HCT116 (cell line): ENCODE measurements around the gene FITM1.

Experiments
- EZH2 ChIP-seq: fragments of 200-600 bp; sonication (generic); IDR thresholded peaks from 2 replicates; pipeline ENCODE4 v1.6.1; 2017; ENCODE audit warnings: antibody characterized with exemption, mixed run types
- EZH2phosphoT487 ChIP-seq: fragments of 200-600 bp; IDR thresholded peaks from 2 replicates; pipeline ENCODE4 v1.6.1; 2018; ENCODE audit warnings: antibody characterized with exemption, borderline replicate concordance
- POLR2A ChIP-seq: IDR thresholded peaks from 2 replicates; pipeline ENCODE4 v1.7.0; 2011; ENCODE audit warnings: borderline replicate concordance; ENCODE audit not compliant: insufficient read depth, insufficient read length; ENCODE audit errors: extremely low read depth
- POLR2AphosphoS5 ChIP-seq: IDR thresholded peaks from 2 replicates; pipeline ENCODE4 v1.6.1; 2011; ENCODE audit warnings: mild to moderate bottlenecking, low read depth, low read length, moderate library complexity
- RAD21 ChIP-seq: IDR thresholded peaks from 2 replicates; pipeline ENCODE4 v1.6.1; 2012; ENCODE audit warnings: low read depth, mild to moderate bottlenecking
- TCF7L2 ChIP-seq: IDR thresholded peaks from 2 replicates; pipeline ENCODE4 v1.7.0; 2011; ENCODE audit warnings: borderline replicate concordance, inconsistent platforms; ENCODE audit not compliant: insufficient read depth, insufficient read length; ENCODE audit errors: extremely low read depth
- TF ChIP-seq, protein P1 (sequence below), 3 experiments: fragments of 200-600 bp in 1 of 3; sonication (generic) in 1 of 3; IDR thresholded peaks in 2 of 3; conservative IDR thresholded peaks in 1 of 3; 2 replicates each; pipeline ENCODE4 v1.5.1; 2012 to 2017; ENCODE audit warnings: low read depth in 2 of 3, low read length in 2 of 3, antibody characterized with exemption in 1 of 3, borderline replicate concordance in 1 of 3, control low read depth in 1 of 3, mild to moderate bottlenecking in 1 of 3, mixed read lengths in 1 of 3, mixed run types in 1 of 3, moderate library complexity in 1 of 3; ENCODE audit not compliant: insufficient read depth in 1 of 3
- TF ChIP-seq, protein P2 (sequence below): IDR thresholded peaks from 2 replicates; pipeline ENCODE4 v1.6.1; 2012
- TF ChIP-seq, protein P3 (sequence below): IDR thresholded peaks from 2 replicates; pipeline ENCODE4 v1.6.1; 2012; ENCODE audit warnings: low read depth

DNA sequence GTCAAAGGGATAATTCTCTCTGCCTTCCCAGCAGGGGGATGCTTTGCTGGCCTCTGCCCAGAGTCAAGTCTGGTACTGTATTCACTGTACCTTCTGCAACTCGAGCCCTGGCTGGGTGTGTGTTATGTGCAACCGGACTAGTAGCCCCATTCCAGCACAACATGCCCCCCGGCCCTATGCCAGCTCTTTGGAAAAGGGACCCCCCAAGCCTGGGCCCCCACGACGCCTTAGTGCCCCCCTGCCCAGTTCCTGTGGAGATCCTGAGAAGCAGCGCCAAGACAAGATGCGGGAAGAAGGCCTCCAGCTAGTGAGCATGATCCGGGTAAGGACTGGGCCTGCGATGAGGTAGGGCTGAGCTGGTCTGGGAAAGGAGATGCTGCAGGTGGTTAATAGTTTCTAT lies 20.1 kb downstream of the FITM1 start:
- TF ChIP-seq, protein P1, sequence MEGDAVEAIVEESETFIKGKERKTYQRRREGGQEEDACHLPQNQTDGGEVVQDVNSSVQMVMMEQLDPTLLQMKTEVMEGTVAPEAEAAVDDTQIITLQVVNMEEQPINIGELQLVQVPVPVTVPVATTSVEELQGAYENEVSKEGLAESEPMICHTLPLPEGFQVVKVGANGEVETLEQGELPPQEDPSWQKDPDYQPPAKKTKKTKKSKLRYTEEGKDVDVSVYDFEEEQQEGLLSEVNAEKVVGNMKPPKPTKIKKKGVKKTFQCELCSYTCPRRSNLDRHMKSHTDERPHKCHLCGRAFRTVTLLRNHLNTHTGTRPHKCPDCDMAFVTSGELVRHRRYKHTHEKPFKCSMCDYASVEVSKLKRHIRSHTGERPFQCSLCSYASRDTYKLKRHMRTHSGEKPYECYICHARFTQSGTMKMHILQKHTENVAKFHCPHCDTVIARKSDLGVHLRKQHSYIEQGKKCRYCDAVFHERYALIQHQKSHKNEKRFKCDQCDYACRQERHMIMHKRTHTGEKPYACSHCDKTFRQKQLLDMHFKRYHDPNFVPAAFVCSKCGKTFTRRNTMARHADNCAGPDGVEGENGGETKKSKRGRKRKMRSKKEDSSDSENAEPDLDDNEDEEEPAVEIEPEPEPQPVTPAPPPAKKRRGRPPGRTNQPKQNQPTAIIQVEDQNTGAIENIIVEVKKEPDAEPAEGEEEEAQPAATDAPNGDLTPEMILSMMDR (IDR thresholded peaks at IDR 0.05 in 2 of 3, conservative IDR thresholded peaks at IDR 0.05 in 1 of 3; ENCODE audit: borderline replicate concordance in 1 of 3, insufficient read depth in 1 of 3, low read depth in 2 of 3, low read length in 2 of 3): no peak
- TF ChIP-seq RAD21 (no peak), POLR2AphosphoS5 (no peak), POLR2A (no peak), EZH2phosphoT487 (no peak), TCF7L2 (no peak), EZH2 (no peak)
- TF ChIP-seq, protein P2, sequence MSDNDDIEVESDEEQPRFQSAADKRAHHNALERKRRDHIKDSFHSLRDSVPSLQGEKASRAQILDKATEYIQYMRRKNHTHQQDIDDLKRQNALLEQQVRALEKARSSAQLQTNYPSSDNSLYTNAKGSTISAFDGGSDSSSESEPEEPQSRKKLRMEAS: no peak
- TF ChIP-seq, protein P3, sequence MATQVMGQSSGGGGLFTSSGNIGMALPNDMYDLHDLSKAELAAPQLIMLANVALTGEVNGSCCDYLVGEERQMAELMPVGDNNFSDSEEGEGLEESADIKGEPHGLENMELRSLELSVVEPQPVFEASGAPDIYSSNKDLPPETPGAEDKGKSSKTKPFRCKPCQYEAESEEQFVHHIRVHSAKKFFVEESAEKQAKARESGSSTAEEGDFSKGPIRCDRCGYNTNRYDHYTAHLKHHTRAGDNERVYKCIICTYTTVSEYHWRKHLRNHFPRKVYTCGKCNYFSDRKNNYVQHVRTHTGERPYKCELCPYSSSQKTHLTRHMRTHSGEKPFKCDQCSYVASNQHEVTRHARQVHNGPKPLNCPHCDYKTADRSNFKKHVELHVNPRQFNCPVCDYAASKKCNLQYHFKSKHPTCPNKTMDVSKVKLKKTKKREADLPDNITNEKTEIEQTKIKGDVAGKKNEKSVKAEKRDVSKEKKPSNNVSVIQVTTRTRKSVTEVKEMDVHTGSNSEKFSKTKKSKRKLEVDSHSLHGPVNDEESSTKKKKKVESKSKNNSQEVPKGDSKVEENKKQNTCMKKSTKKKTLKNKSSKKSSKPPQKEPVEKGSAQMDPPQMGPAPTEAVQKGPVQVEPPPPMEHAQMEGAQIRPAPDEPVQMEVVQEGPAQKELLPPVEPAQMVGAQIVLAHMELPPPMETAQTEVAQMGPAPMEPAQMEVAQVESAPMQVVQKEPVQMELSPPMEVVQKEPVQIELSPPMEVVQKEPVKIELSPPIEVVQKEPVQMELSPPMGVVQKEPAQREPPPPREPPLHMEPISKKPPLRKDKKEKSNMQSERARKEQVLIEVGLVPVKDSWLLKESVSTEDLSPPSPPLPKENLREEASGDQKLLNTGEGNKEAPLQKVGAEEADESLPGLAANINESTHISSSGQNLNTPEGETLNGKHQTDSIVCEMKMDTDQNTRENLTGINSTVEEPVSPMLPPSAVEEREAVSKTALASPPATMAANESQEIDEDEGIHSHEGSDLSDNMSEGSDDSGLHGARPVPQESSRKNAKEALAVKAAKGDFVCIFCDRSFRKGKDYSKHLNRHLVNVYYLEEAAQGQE: no peak
